MV-4-11 (cell line): ENCODE data around the gene GRIN3B.
A peak's percentile ranks its signal among the peaks of the same experiment; 100 is the strongest.

ENCODE experiments used
- DNase-seq: peaks from one replicate; lab custom pipeline; 2025; lab: John Stamatoyannopoulos, UW

GRIN3B gene

GRCh38 chr19:991174-991931 is 8.9 kb upstream of the GRIN3B start:
- DNase-seq = no peak

DNA sequence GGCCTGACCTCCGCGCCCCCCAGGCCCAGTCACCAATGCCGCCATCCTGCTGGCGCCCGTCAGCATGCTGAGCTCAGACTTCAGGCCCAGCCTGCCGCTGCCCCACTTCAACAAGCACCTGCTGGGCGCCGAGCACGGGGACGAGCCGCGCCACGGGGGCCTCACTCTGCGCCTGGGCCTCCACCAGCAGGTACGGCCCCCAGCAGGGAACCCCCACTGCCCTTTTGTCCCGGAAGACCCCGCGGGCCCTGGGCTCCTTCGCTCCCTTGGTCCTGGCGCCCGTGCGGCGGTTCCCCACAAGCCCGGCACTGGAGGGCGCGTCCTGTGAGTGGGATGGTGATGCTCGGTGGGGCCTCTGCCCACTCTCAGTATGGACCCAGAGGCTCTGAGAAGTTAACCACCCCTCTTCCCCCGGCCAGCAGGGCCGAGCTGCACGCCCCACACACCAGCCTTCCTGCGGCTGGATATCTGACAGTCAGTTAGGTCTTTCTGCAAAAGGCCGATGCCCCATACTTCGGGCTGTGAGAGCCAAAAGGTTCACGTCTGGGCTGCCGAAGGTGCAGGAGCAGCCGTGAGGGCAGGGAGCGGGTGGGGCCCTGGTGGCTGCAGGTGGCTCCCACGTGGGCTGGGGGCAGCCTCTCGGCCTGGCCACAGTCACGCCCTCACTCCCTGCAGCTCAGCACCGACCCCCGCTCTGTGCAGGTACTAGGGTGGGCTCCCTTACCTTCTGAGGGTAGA is 8.1 kb upstream of the GRIN3B start:
- no peak for DNase-seq

DNA sequence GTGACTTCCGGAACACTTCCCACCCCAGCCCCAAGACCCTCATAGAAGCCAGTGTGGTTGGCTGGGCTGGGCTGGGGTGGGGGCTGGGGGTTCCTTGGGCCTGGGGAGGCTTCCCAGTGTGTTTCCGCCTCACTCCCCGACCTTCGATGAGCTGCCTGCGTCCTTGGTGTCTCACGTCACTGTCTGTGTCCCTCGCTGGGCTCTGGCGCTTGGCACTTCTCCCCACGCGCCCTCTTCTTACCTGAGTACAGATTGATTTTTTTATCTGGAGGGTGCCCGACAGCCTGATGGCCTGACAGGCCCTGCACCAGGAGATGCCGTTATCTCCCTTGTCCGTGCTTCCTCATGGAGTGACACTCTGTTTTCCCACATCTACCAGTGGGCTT is 7.6 kb upstream of the GRIN3B start:
- DNase-seq = no peak

DNA sequence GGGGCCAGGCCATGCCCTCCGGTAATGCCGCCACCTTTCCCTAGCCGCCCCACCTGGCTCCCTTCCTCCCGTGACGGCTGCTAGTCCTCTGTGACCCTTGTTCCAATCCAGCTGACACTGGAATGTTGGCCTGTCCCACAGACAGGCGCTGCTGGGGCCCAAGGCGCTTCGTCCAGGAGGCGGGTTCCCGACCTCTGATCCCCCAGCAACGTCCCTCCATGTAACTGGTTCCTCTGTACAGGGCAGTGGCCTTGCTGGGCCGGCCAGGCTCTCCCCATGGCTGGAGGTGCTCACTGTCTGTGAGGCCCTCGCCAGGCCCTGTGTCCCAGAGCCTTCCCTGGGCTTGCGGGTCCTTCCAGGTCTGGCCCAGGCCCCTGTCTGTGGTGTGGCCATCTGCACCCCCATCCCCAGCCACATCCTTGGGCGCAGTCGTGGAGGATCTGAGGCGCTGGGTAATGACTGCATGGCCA is 6.8 kb upstream of the GRIN3B start:
- DNase-seq = no peak

GRCh38 chr19:993831-994393 is 6.3 kb upstream of the GRIN3B start:
- DNase-seq = no peak

DNA sequence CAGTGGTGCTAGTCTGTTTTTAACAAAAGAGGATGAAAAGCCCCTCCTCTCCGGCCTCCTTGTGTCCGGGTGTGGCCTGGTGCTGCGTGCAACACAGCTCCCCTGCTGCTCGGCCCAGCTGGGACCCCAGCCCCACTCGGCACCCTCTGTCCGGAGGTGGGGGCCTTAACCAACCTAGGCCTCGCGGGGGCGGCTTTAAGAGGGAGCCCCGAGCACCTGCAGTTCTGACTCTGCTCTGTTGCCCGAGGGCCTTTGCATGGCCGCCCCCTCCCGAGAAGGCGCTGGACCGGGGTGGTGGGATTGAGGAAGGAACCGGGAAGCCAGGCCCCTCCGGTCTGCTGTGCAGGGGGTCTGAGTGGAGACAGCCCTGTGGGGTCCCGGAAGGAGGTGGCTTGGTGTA is 5.7 kb upstream of the GRIN3B start:
- DNase-seq = no peak

DNA sequence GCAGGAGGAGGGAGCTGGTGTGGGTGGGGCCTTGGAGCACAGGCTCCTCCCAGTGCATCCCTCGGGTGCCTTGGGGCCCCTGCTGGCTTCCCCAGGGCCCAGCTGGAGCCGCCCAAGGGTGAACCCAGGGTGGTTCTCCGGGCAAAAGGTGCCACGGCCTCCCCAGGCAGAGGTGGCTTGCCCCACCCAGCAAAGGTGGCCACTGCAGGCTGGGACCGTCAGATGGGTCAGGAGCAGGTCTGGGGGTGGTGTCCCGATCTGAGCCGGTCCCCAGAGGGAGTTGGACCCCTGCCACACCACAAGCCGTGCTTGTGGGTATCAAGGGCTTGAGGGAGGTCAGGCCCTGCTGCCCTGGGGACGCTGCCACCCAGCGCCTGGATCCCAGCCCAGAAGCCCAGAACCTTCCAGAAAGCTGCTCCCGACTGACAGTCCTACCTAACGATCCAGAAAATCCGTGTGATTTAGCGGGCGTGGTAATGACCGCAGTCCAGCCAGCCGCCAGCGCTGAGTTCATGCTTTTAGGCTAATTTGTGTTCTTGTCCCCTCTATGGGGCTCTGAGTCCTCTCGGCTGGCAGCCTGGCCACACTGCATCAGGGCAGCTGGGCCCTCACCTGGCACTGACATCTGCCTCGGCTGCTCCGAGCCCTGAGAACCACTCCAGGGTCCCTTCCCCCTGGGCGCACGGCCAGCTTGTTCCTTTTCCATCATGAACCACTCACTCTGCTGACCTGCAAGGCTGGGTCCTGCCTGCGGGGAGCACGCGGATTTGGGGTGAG is 5.0 kb upstream of the GRIN3B start:
- no peak for DNase-seq

- DNase-seq = peak; percentile 23
Measured at GRCh38 chr19:996051-996838, 4.0 kb upstream of the GRIN3B start.

DNA sequence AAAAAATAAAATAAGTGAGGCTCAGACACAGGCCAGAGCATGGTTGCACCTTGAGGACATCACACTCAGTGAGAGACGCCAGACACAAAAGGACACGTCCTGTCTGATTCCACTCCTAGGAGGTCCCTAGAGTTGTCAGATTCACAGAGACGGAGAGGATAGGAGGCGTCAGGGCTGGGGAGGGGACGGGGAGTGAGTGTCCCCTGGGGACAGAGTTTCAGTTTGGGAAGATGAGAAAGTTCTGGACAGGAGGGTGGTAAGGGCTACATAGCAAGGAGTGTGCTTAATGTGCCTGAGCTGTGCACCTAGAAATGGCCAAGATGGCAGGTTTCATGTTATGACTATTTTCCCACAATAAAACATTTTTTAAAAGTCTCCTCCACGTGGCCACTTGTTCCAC is 2.2 kb upstream of the GRIN3B start:
- no peak for DNase-seq

DNA sequence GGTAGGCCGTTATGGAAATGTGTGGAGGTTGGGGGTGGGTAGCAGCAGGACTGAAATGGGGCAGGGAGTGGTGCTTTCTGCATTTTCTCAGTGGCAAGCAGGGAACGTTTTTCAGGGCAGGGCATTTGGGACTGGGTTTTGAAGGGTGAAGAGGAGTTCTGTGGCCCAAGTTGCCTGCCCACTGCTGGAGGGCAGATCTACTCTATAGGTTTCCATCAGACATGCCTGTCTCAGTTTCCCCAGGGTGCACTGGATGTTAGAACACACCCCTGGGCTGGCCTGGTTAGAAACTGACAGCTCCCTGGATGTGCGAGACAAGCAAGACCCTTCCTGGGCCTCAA is 870 bp upstream of the GRIN3B start:
- no peak for DNase-seq

GRCh38 chr19:1000591-1001537 is 645 bp downstream of the GRIN3B start:
- no peak for DNase-seq

DNA sequence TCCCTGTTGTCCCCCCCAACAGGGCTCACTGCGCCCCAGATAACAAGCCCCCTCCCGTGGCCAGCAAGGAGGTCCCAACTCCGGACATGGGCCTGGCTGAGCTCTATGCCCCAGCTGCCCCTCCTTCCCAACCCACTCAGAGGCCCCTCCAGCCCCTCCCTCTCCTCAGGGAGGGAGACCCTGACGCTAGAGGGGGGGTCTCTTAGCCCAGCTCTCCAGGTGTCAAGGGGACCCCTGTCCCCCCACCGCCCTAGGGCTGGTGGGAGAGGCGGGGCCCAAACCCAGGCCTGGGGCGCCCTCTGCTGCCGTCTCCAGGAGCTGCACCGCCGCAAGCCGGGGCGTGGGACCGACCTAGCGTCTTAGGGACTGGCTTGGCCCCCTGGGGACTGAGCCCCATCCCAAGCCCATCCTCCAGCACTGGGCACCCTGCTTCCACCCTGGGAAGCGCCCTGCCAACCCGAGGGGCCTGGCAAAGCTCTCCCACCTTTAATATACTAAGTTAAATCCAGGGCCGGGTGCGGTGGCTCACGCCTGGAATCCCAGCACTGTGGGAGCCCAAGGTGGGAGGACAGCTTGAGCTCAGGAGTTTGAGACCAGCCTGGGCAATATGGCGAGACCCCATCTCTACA is 1.4 kb downstream of the GRIN3B start:
- DNase-seq = peak; percentile 19

- DNase-seq = no peak
Measured at GRCh38 chr19:1002600-1002999, 2.4 kb downstream of the GRIN3B start.

- no peak for DNase-seq
Measured at GRCh38 chr19:1003283-1003682, 3.1 kb downstream of the GRIN3B start.

DNA sequence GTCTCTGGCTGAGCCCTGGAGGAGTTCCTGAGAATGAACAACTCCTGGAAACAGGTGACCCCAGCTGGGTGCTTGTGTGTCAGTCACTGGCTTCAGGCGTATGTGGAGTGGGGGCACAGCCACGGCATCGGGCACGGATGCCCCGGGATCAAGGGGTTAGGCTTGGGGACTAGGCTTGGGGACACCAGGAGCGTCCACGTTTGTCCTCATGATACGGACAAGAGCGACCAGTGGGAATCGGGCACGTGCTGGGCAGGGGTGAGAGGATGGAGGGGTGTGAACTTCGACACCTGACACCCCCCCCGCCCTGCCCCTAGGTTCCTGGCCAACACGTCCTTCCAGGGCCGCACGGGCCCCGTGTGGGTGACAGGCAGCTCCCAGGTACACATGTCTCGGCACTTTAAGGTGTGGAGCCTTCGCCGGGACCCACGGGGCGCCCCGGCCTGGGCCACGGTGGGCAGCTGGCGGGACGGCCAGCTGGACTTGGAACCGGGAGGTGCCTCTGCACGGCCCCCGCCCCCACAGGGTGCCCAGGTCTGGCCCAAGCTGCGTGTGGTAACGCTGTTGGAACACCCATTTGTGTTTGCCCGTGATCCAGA is 4.1 kb downstream of the GRIN3B start:
- no peak for DNase-seq

GRCh38 chr19:1004803-1005664 is 4.8 kb downstream of the GRIN3B start:
- DNase-seq = no peak

- DNase-seq = no peak
Measured at GRCh38 chr19:1006711-1007398, 6.6 kb downstream of the GRIN3B start.
